ENCODE results near the gene TNFSF15. TPM values are rescaled to one million over a fixed set of nuclear protein-coding genes. Genes with fewer than 3 reads are reported as not detected.

TNFSF15 gene
- total and polyA plus RNA-seq, 4 experiments from 2014 or later = 0.06 to 0.11 TPM; not detected in 2

DNA sequence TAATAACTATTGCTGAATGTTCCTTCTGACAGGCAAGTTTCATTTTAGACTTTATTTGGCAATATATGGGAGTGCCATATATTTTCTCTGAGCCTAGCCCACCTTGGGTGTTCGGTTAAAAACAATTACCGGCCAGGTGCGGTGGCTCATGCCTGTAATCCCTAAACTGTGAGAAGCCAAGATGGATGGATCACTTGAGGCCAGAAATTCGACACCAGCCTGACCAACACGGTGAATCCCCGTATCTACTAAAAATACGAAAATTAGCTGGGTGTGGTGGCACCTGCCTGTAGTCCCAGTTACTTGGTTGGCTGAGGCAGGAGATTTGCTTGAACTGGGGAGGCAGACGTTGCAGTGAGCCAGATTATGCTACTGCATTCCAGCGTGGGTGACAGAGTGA is 47.9 kb downstream of the TNFSF15 start:
- no peaks in the 10 kb centered on the region for H3K27me3 ChIP-seq (ENCODE audit: insufficient read depth, low read length)
- ChIA-PET CTCF (ENCODE audit: partially characterized antibody) (no interaction called here), POLR2A (ENCODE audit: partially characterized antibody) (no interaction called here)
- no peak overlapping the region for H3K4me3 ChIP-seq (ENCODE audit: low read length in 2 of 2)
- Mint-ChIP-seq H3K27me3 (no peaks in the 10 kb centered on the region), H3K27ac (no peak overlapping the region), H3K36me3 (no peaks in the 10 kb centered on the region), H3K9me3 (peaks cover 0 to 4% (median 0%) of the 10 kb centered on the region in 8 donors), H3K4me3 (no peak overlapping the region), H3K4me1 (peaks cover 6 to 15% (median 12%) of the 10 kb centered on the region in 4 donors)
- peaks cover 7% of the 10 kb centered on the region for H3K4me1 ChIP-seq (ENCODE audit: insufficient read depth, low read length)
- no peaks in the 10 kb centered on the region for H3K36me3 ChIP-seq (ENCODE audit: insufficient read depth, low read length)
- no peak overlapping the region for H3K27ac ChIP-seq (ENCODE audit: low read depth, low read length)
- H3K9me3 ChIP-seq (ENCODE audit: control insufficient read depth in 1 of 2, low read length in 2 of 2) = no peaks in the 10 kb centered on the region
- intact Hi-C loops (cut with micrococcal nuclease) = no loop called here
- no peak for DNase-seq

DNA sequence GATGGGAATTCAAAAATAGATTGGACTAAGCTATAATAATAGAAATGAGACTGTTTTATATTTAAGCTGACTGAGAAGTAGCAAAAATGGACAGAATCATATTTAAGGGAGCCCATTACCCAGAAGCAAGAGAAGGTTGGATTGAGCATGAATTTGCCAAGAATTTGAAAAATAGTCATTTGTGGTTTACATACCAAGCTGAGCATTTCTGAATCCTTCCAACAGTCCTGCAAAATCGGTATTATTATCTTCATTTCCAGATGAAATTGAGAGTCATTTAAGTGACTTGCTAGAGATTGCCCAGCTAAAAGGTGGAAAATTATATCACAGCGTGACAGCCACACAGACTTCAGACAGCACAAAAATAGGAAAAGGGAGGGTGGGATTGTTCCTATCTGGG is 48.4 kb downstream of the TNFSF15 start:
- intact Hi-C loops (cut with micrococcal nuclease) = no loop called here
- Histone ChIP-seq H3K27ac (ENCODE audit: low read depth, low read length) (no peak overlapping the region), H3K4me1 (ENCODE audit: insufficient read depth, low read length) (peaks cover 7% of the 10 kb centered on the region), H3K36me3 (ENCODE audit: insufficient read depth, low read length) (no peaks in the 10 kb centered on the region), H3K27me3 (ENCODE audit: insufficient read depth, low read length) (no peaks in the 10 kb centered on the region), H3K4me3 (ENCODE audit: low read length in 2 of 2) (no peak overlapping the region), H3K9me3 (ENCODE audit: control insufficient read depth in 1 of 2, low read length in 2 of 2) (no peaks in the 10 kb centered on the region)
- ChIA-PET POLR2A (ENCODE audit: partially characterized antibody) (no interaction called here), CTCF (ENCODE audit: partially characterized antibody) (no interaction called here)
- DNase-seq = no peak
- peak overlapping the region in 1 of 7 donors; percentile 21 for H3K27ac Mint-ChIP-seq
- peaks cover 0 to 4% (median 0%) of the 10 kb centered on the region in 8 donors for H3K9me3 Mint-ChIP-seq
- no peaks in the 10 kb centered on the region for H3K27me3 Mint-ChIP-seq
- H3K36me3 Mint-ChIP-seq = no peaks in the 10 kb centered on the region
- H3K4me1 Mint-ChIP-seq = peaks cover 6 to 15% (median 12%) of the 10 kb centered on the region in 4 donors
- no peak overlapping the region for H3K4me3 Mint-ChIP-seq

DNA sequence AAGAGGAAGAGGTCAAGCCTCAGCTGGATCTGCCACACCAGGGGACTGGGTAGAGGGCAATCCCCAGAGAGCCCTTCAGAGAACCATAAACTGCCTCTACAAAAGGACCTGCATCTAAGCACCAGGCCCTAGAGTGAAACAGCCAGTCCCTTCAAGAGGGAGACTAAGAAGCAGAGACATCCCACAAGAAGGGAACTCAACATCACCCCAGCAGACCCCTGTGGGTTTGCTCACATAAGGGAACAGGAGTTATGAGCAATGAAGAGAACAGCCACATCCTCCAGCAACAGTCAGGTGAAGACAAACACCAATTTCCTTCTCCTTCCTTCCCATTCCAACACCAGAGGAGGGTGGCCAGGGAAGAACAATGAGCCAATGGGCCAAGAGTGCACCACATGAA is 48.9 kb downstream of the TNFSF15 start:
- POLR2A ChIA-PET (ENCODE audit: partially characterized antibody) = no interaction called here
- Histone ChIP-seq H3K36me3 (ENCODE audit: insufficient read depth, low read length) (no peaks in the 10 kb centered on the region), H3K4me3 (ENCODE audit: low read length in 2 of 2) (no peak overlapping the region), H3K4me1 (ENCODE audit: insufficient read depth, low read length) (peaks cover 7% of the 10 kb centered on the region), H3K27me3 (ENCODE audit: insufficient read depth, low read length) (no peaks in the 10 kb centered on the region), H3K27ac (ENCODE audit: low read depth, low read length) (no peak overlapping the region), H3K9me3 (ENCODE audit: control insufficient read depth in 1 of 2, low read length in 2 of 2) (no peaks in the 10 kb centered on the region)
- Mint-ChIP-seq H3K27me3 (no peaks in the 10 kb centered on the region), H3K27ac (no peak overlapping the region), H3K4me3 (no peak overlapping the region), H3K36me3 (no peaks in the 10 kb centered on the region), H3K9me3 (peaks cover 0 to 4% (median 0%) of the 10 kb centered on the region in 8 donors), H3K4me1 (peaks cover 6 to 15% (median 12%) of the 10 kb centered on the region in 4 donors)
- intact Hi-C loops (cut with micrococcal nuclease) = no loop called here
- CTCF ChIA-PET (ENCODE audit: partially characterized antibody) = no interaction called here
- DNase-seq = no peak

GRCh38 chr9:114754581-114754980 is 51.3 kb downstream of the TNFSF15 start:
- no peak for DNase-seq
- POLR2A ChIA-PET (ENCODE audit: partially characterized antibody) = no interaction called here
- CTCF ChIA-PET (ENCODE audit: partially characterized antibody) = interaction anchor here (1.0 to 2.2 kb wide), 4 partner anchors 15 to 152 kb away, joined by 4 to 10 read pairs (median 6); no protein-coding TSS in a partner anchor
- H3K36me3 ChIP-seq (ENCODE audit: insufficient read depth, low read length) = no peaks in the 10 kb centered on the region
- H3K27me3 ChIP-seq (ENCODE audit: insufficient read depth, low read length) = no peaks in the 10 kb centered on the region
- Mint-ChIP-seq H3K4me1 (peaks cover 6 to 15% (median 12%) of the 10 kb centered on the region in 4 donors), H3K27ac (peak overlapping the region in 4 of 7 donors; percentile 4 to 61 (median 26)), H3K36me3 (no peaks in the 10 kb centered on the region), H3K9me3 (peaks cover 0 to 6% (median 0%) of the 10 kb centered on the region in 8 donors), H3K4me3 (no peak overlapping the region), H3K27me3 (no peaks in the 10 kb centered on the region)
- intact Hi-C loops (cut with micrococcal nuclease) = no loop called here
- peaks cover 7% of the 10 kb centered on the region for H3K4me1 ChIP-seq (ENCODE audit: insufficient read depth, low read length)
- no peaks in the 10 kb centered on the region for H3K9me3 ChIP-seq (ENCODE audit: control insufficient read depth in 1 of 2, low read length in 2 of 2)
- H3K27ac ChIP-seq (ENCODE audit: low read depth, low read length) = no peak overlapping the region
- H3K4me3 ChIP-seq (ENCODE audit: low read length in 2 of 2) = no peak overlapping the region

DNA sequence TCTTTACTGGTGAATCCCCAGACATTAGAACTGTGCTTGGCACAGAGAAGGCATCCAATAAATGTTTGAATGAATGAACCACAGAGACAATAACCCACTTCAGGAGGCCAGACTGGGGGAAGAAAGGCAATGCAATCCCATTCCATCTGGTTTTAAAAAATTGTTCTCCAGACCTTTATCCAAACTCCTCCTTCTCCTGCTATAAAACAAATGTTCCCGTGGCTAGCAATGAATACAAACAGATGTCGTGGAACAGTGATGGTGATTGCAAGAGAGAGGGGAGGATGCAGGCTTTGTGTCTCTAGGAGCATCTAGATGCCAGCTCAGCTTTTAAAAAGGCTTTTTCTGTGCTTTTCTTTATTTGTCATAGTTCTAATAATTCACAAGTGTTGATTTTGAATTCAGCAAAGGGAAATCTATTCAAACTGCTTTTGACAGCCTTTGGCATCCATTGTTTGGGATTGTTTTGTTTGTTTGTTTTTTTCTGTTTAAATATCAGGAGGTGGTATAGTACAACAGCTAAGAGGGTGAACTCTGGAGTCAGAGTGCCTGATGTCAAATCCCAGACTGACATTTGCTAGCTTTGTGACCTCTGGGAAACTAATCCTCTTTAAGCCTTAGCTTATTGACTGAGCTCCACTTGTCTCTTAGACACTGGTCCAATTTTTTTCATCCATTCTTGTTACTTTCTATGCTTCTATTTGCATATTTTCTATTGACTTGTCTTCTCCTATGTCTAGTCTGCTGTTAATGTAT is 59.1 kb downstream of the TNFSF15 start:
- Histone ChIP-seq H3K27me3 (ENCODE audit: insufficient read depth, low read length) (no peaks in the 10 kb centered on the region), H3K4me3 (ENCODE audit: low read length in 2 of 2) (no peak overlapping the region), H3K27ac (ENCODE audit: low read depth, low read length) (no peak overlapping the region), H3K36me3 (ENCODE audit: insufficient read depth, low read length) (no peaks in the 10 kb centered on the region), H3K9me3 (ENCODE audit: control insufficient read depth in 1 of 2, low read length in 2 of 2) (no peaks in the 10 kb centered on the region), H3K4me1 (ENCODE audit: insufficient read depth, low read length) (no peaks in the 10 kb centered on the region)
- DNase-seq = no peak
- Mint-ChIP-seq H3K9me3 (peaks cover 0 to 4% (median 0%) of the 10 kb centered on the region in 8 donors), H3K4me1 (peaks cover 0 to 8% (median 2%) of the 10 kb centered on the region in 4 donors), H3K36me3 (no peaks in the 10 kb centered on the region), H3K27ac (peak overlapping the region in 1 of 7 donors; percentile 27), H3K27me3 (no peaks in the 10 kb centered on the region), H3K4me3 (no peak overlapping the region)
- ChIA-PET POLR2A (ENCODE audit: partially characterized antibody) (no interaction called here), CTCF (ENCODE audit: partially characterized antibody) (interaction anchor here (0.6 to 1.7 kb wide), 2 partner anchors 160 to 268 kb away, joined by 3 to 8 read pairs; no protein-coding TSS in a partner anchor)
- intact Hi-C loops (cut with micrococcal nuclease) = no loop called here

DNA sequence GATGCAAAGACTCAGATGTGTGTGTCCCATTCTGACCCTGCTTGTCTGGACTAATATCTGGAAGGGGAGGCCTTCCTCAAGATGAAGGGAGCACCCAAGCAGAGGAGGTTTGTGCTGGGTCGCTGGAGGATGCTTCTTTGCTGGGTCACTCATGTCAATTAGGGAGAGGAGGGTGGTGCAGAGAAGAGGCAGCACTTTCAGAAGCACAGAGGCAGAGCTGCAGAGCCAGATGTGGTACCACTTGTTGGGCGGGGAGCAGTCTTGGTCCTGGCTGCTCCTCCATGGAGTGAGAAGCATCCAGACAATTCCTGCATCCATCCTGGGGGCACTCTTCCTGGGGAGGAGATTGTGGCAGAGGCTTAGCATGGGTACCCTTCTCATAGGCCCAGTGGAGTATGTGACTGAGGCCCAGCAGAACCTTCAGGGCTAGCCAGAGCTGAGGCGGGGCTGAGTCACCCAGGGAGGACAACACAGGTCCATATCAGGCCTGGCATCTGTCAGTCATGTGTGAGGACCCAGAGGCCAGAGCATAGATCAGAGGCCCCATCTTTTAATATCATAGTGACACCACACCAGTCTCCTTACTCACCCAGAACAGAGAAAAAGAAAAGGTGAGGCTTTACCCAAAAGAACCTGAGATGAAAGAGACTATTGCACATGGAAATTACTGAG is 59.8 kb downstream of the TNFSF15 start:
- no peaks in the 10 kb centered on the region for H3K36me3 ChIP-seq (ENCODE audit: insufficient read depth, low read length)
- H3K27ac ChIP-seq (ENCODE audit: low read depth, low read length) = no peak overlapping the region
- no peak overlapping the region for H3K4me3 ChIP-seq (ENCODE audit: low read length in 2 of 2)
- H3K9me3 ChIP-seq (ENCODE audit: control insufficient read depth in 1 of 2, low read length in 2 of 2) = no peaks in the 10 kb centered on the region
- H3K36me3 Mint-ChIP-seq = no peaks in the 10 kb centered on the region
- H3K27me3 ChIP-seq (ENCODE audit: insufficient read depth, low read length) = no peaks in the 10 kb centered on the region
- intact Hi-C loops (cut with micrococcal nuclease) = no loop called here
- DNase-seq = no peak
- peaks cover 0 to 8% (median 2%) of the 10 kb centered on the region in 4 donors for H3K4me1 Mint-ChIP-seq
- H3K27ac Mint-ChIP-seq = peak overlapping the region in 2 of 7 donors; percentile 2 to 14
- H3K4me1 ChIP-seq (ENCODE audit: insufficient read depth, low read length) = no peaks in the 10 kb centered on the region
- ChIA-PET POLR2A (ENCODE audit: partially characterized antibody) (no interaction called here), CTCF (ENCODE audit: partially characterized antibody) (interaction anchor here (1.4 to 1.7 kb wide), 2 partner anchors 9 to 161 kb away, joined by 4 to 8 read pairs; no protein-coding TSS in a partner anchor)
- no peaks in the 10 kb centered on the region for H3K27me3 Mint-ChIP-seq
- H3K9me3 Mint-ChIP-seq = peaks cover 0 to 4% (median 0%) of the 10 kb centered on the region in 8 donors
- no peak overlapping the region for H3K4me3 Mint-ChIP-seq

DNA sequence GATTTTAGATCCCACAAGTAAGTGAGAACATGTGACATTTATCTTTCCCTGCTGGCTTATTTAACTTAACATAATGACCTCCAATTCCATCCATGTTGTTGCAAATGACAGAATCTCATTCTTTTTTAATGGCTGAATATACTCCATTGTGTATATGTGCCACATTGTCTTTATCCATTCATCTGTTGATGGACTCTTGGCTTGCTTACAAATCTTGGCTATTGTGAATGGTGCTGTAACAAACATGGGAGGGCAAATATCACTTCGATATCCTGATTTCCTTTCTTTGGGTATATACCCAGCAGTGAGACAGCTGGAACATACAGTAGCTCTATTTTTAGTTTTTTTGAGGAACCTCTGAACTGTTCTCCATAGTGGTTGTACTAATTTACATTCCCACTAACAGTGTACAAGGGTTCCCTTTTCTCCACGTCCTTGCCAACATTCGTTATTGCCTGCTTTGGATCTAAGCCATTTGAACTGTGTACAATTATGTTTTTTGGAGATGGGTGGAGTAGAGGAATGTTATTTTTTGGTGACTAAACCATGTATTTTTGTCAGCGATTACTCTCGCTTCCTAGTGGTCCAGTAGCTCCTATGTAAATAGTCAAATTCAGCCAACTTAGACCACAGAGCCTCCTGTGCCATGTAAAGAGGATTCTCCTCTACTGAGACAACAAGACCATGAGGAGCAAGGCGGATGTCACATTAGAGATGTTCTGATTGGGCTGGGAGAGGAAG is 60.6 kb downstream of the TNFSF15 start:
- peak overlapping the region in 4 of 7 donors; percentile 2 to 41 (median 9) for H3K27ac Mint-ChIP-seq

More for the DNA sequence above, 60.6 kb downstream of the TNFSF15 start:
- DNase-seq = no peak
- H3K4me3 Mint-ChIP-seq = no peak overlapping the region
- Histone ChIP-seq H3K36me3 (ENCODE audit: insufficient read depth, low read length) (no peaks in the 10 kb centered on the region), H3K27ac (ENCODE audit: low read depth, low read length) (no peak overlapping the region), H3K9me3 (ENCODE audit: control insufficient read depth in 1 of 2, low read length in 2 of 2) (no peaks in the 10 kb centered on the region), H3K27me3 (ENCODE audit: insufficient read depth, low read length) (no peaks in the 10 kb centered on the region), H3K4me3 (ENCODE audit: low read length in 2 of 2) (no peak overlapping the region), H3K4me1 (ENCODE audit: insufficient read depth, low read length) (no peaks in the 10 kb centered on the region)
- H3K9me3 Mint-ChIP-seq = peaks cover 0 to under 1% (median 0%) of the 10 kb centered on the region in 8 donors
- intact Hi-C loops (cut with micrococcal nuclease) = no loop called here
- no peaks in the 10 kb centered on the region for H3K27me3 Mint-ChIP-seq
- H3K36me3 Mint-ChIP-seq = no peaks in the 10 kb centered on the region
- ChIA-PET CTCF (ENCODE audit: partially characterized antibody) (interaction anchor here (1.1 to 1.4 kb wide), 3 partner anchors 9 to 269 kb away, joined by 3 to 4 read pairs (median 4); no protein-coding TSS in a partner anchor), POLR2A (ENCODE audit: partially characterized antibody) (no interaction called here)
- H3K4me1 Mint-ChIP-seq = peaks cover 2 to 8% (median 5%) of the 10 kb centered on the region in 4 donors
